HCT116 (cell line): ENCODE results near the gene STK32B.

ENCODE experiments used
- EZH2 ChIP-seq: fragments of 200-600 bp; sonication (generic); IDR thresholded peaks from 2 replicates; pipeline ENCODE4 v1.6.1; 2017; ENCODE audit warnings: antibody characterized with exemption, mixed run types
- EZH2phosphoT487 ChIP-seq: fragments of 200-600 bp; IDR thresholded peaks from 2 replicates; pipeline ENCODE4 v1.6.1; 2018; ENCODE audit warnings: antibody characterized with exemption, borderline replicate concordance
- POLR2A ChIP-seq: IDR thresholded peaks from 2 replicates; pipeline ENCODE4 v1.7.0; 2011; ENCODE audit warnings: borderline replicate concordance; ENCODE audit not compliant: insufficient read depth, insufficient read length; ENCODE audit errors: extremely low read depth
- POLR2AphosphoS5 ChIP-seq: IDR thresholded peaks from 2 replicates; pipeline ENCODE4 v1.6.1; 2011; ENCODE audit warnings: mild to moderate bottlenecking, low read depth, low read length, moderate library complexity
- SP1 ChIP-seq: IDR thresholded peaks from 2 replicates; pipeline ENCODE4 v1.6.1; 2012; ENCODE audit warnings: low read depth
- SRF ChIP-seq: IDR thresholded peaks from 2 replicates; pipeline ENCODE4 v1.6.1; 2012; ENCODE audit warnings: low read depth
- TCF7L2 ChIP-seq: IDR thresholded peaks from 2 replicates; pipeline ENCODE4 v1.7.0; 2011; ENCODE audit warnings: borderline replicate concordance, inconsistent platforms; ENCODE audit not compliant: insufficient read depth, insufficient read length; ENCODE audit errors: extremely low read depth
- ZNF274 ChIP-seq: fragments of 200-500 bp; sonication (Bioruptor generic); IDR thresholded peaks from 2 replicates; pipeline ENCODE4 v1.6.1; 2014; ENCODE audit warnings: mild to moderate bottlenecking, low read depth, low read length, inconsistent platforms
- TF ChIP-seq, protein P1 (sequence below), 3 experiments: fragments of 200-600 bp in 1 of 3; sonication (generic) in 1 of 3; IDR thresholded peaks in 2 of 3; conservative IDR thresholded peaks in 1 of 3; 2 replicates each; pipeline ENCODE4 v1.5.1; 2012 to 2017; ENCODE audit warnings: low read depth in 2 of 3, low read length in 2 of 3, antibody characterized with exemption in 1 of 3, borderline replicate concordance in 1 of 3, control low read depth in 1 of 3, mild to moderate bottlenecking in 1 of 3, mixed read lengths in 1 of 3, mixed run types in 1 of 3, moderate library complexity in 1 of 3; ENCODE audit not compliant: insufficient read depth in 1 of 3
- TF ChIP-seq, protein P2 (sequence below): IDR thresholded peaks from 2 replicates; pipeline ENCODE4 v1.6.1; 2012

- TF ChIP-seq EZH2, result no peak
- TF ChIP-seq SP1, result no peak
- TF ChIP-seq POLR2AphosphoS5, result no peak
- TF ChIP-seq POLR2A, result no peak
- TF ChIP-seq, protein P1, sequence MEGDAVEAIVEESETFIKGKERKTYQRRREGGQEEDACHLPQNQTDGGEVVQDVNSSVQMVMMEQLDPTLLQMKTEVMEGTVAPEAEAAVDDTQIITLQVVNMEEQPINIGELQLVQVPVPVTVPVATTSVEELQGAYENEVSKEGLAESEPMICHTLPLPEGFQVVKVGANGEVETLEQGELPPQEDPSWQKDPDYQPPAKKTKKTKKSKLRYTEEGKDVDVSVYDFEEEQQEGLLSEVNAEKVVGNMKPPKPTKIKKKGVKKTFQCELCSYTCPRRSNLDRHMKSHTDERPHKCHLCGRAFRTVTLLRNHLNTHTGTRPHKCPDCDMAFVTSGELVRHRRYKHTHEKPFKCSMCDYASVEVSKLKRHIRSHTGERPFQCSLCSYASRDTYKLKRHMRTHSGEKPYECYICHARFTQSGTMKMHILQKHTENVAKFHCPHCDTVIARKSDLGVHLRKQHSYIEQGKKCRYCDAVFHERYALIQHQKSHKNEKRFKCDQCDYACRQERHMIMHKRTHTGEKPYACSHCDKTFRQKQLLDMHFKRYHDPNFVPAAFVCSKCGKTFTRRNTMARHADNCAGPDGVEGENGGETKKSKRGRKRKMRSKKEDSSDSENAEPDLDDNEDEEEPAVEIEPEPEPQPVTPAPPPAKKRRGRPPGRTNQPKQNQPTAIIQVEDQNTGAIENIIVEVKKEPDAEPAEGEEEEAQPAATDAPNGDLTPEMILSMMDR (IDR thresholded peaks at IDR 0.05 in 2 of 3, conservative IDR thresholded peaks at IDR 0.05 in 1 of 3; ENCODE audit: borderline replicate concordance in 1 of 3, insufficient read depth in 1 of 3, low read depth in 2 of 3, low read length in 2 of 3), result no peak
- no peak for TF ChIP-seq EZH2phosphoT487
- no peak for TF ChIP-seq ZNF274
- no peak for TF ChIP-seq SRF
- TF ChIP-seq, protein P2, sequence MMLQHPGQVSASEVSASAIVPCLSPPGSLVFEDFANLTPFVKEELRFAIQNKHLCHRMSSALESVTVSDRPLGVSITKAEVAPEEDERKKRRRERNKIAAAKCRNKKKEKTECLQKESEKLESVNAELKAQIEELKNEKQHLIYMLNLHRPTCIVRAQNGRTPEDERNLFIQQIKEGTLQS, result no peak
- TF ChIP-seq TCF7L2, result no peak
These were observed 328.6 kb downstream of the STK32B start for GRCh38 chr4:5379895-5380294.
